ENCODE measurements around the gene MAVS.

- TF ChIP-seq GATA2 (CRISPR knock-in tag; IDR thresholded peaks at IDR 0.05) (no peak), YY1 (IDR thresholded peaks at IDR 0.05; ENCODE audit: low read depth) (no peak), POLR2AphosphoS5 (IDR thresholded peaks at IDR 0.05; ENCODE audit: low read depth, low read length) (no peak), RAD21 (IDR thresholded peaks at IDR 0.05; ENCODE audit: low read length) (no peak), PBX3 (IDR thresholded peaks at IDR 0.05) (no peak), NRF1 (IDR thresholded peaks at IDR 0.05; ENCODE audit: low read depth, low read length) (no peak), JUND (IDR thresholded peaks at IDR 0.05) (no peak), NFIC (IDR thresholded peaks at IDR 0.05; ENCODE audit: borderline replicate concordance) (no peak), TAF1 (IDR thresholded peaks at IDR 0.05; ENCODE audit: borderline replicate concordance, low read depth, low read length) (no peak)
- TF ChIP-seq, protein P1, sequence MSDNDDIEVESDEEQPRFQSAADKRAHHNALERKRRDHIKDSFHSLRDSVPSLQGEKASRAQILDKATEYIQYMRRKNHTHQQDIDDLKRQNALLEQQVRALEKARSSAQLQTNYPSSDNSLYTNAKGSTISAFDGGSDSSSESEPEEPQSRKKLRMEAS (IDR thresholded peaks at IDR 0.05; ENCODE audit: low read depth), result no peak
- TF ChIP-seq, protein P2, sequence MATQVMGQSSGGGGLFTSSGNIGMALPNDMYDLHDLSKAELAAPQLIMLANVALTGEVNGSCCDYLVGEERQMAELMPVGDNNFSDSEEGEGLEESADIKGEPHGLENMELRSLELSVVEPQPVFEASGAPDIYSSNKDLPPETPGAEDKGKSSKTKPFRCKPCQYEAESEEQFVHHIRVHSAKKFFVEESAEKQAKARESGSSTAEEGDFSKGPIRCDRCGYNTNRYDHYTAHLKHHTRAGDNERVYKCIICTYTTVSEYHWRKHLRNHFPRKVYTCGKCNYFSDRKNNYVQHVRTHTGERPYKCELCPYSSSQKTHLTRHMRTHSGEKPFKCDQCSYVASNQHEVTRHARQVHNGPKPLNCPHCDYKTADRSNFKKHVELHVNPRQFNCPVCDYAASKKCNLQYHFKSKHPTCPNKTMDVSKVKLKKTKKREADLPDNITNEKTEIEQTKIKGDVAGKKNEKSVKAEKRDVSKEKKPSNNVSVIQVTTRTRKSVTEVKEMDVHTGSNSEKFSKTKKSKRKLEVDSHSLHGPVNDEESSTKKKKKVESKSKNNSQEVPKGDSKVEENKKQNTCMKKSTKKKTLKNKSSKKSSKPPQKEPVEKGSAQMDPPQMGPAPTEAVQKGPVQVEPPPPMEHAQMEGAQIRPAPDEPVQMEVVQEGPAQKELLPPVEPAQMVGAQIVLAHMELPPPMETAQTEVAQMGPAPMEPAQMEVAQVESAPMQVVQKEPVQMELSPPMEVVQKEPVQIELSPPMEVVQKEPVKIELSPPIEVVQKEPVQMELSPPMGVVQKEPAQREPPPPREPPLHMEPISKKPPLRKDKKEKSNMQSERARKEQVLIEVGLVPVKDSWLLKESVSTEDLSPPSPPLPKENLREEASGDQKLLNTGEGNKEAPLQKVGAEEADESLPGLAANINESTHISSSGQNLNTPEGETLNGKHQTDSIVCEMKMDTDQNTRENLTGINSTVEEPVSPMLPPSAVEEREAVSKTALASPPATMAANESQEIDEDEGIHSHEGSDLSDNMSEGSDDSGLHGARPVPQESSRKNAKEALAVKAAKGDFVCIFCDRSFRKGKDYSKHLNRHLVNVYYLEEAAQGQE (IDR thresholded peaks at IDR 0.05; ENCODE audit: low read depth, low read length), result no peak
Observed at GRCh38 chr20:3904224-3904623, 57.6 kb downstream of the MAVS start.

All from SK-N-SH (cell line).